ENCODE data around the gene ABCA5.

ABCA5 gene

DNA sequence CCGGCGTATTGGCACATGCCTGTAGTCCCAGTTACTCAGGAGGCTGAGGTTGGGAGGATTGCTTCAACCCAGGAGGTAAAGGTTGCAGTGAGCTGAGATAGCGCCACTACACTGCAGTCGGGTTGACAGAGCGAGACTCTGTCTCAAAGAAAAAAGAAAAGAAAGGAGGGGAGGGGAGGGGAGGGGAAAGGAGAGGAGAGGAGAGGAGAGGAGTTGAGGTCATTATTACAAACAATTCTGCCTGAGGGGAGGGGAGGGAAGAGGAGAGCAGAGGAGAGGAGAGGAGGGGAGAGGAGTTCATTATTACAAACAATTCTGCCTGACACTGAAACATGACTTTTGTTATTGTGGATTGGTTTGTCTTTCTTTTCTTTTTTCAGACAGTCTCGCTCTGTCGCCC, 19.8 kb upstream of the ABCA5 start:
- H3K27ac ChIP-seq (ENCODE audit: low read depth, low read length): no peak overlapping the region
- peaks cover 10% of the 10 kb centered on the region for H3K4me1 ChIP-seq (ENCODE audit: insufficient read depth, low read length)

DNA sequence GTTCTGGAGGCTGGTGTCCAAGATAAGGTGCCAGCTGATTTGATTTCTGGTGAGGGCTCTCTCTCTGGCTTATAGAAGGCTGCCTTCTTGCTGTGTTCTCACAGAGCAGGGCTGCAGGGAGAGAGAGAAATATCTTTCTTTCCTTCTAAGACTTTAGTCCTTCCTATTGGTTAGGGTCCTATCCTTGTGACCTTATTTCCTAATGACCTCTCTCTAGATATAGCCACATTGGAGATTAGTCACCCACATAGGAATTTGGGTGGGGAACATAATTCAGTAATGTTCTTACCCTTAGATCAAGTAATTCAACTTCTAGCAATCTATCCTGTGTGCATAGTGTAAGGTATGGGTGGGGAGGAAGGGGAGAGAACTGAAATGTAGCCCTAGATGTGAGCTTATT, 18.0 kb upstream of the ABCA5 start:
- H3K9ac ChIP-seq (ENCODE audit: low read depth, low read length): no peak overlapping the region
- H3K27me3 ChIP-seq (ENCODE audit: insufficient read depth, low read length): no peaks in the 10 kb centered on the region
- no peak overlapping the region for H3K4me3 ChIP-seq (ENCODE audit: low read length)
- no peaks in the 10 kb centered on the region for H3K9me3 ChIP-seq (ENCODE audit: insufficient read depth, low read depth, low read length)
- no peak overlapping the region for H3K27ac ChIP-seq (ENCODE audit: low read depth, low read length)
- no peaks in the 10 kb centered on the region for H3K36me3 ChIP-seq (ENCODE audit: insufficient read depth, low read length)
- peaks cover 10% of the 10 kb centered on the region for H3K4me1 ChIP-seq (ENCODE audit: insufficient read depth, low read length)

More for the DNA sequence above, 19.8 kb upstream of the ABCA5 start:
- Histone ChIP-seq H3K9me3 (ENCODE audit: insufficient read depth, low read depth, low read length) (no peaks in the 10 kb centered on the region), H3K27me3 (ENCODE audit: insufficient read depth, low read length) (no peaks in the 10 kb centered on the region), H3K9ac (ENCODE audit: low read depth, low read length) (no peak overlapping the region), H3K4me3 (ENCODE audit: low read length) (no peak overlapping the region), H3K36me3 (ENCODE audit: insufficient read depth, low read length) (no peaks in the 10 kb centered on the region)
- 85% methylated on average over 7 of the region's 7 CpGs for WGBS

DNA sequence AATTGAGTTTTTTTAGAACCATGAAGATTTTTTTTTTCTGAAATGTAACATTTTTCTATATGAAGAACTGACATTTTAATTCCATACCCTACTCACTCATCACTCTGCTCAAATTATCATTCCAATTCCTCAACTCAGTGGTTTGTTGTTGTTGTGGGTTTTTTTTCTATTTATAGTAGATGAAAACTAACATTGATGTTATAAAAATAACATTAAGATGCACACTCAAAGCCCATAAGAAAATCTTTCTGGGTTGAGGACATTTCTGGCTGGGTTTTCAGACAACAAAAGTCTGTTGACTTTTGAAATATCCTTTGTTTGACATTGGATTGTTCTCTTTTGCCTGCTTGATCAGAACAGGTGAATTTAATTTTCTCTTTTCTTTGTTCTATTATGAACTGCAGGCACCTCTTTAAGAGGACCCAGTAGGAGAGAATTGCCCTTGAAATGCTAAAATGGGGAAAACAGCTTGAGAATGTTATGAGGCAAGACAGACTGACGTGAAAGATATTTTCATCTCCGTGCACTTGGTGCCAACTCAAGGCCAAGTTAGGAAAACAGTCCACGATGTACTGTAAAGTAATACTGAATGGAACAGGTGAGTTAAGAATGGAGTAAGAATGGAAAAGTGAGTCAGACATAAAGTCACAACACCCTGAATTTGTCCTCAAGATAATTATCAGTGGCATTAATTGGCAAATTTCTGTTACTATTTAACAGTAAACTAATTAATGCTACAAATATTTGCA, 16.1 kb upstream of the ABCA5 start:
- Histone ChIP-seq H3K9me3 (ENCODE audit: insufficient read depth, low read depth, low read length) (no peaks in the 10 kb centered on the region), H3K9ac (ENCODE audit: low read depth, low read length) (no peak overlapping the region), H3K4me1 (ENCODE audit: insufficient read depth, low read length) (peaks cover 10% of the 10 kb centered on the region), H3K36me3 (ENCODE audit: insufficient read depth, low read length) (no peaks in the 10 kb centered on the region), H3K27ac (ENCODE audit: low read depth, low read length) (no peak overlapping the region), H3K4me3 (ENCODE audit: low read length) (no peak overlapping the region), H3K27me3 (ENCODE audit: insufficient read depth, low read length) (no peaks in the 10 kb centered on the region)
- 78% methylated on average over 3 of the region's 3 CpGs for WGBS

DNA sequence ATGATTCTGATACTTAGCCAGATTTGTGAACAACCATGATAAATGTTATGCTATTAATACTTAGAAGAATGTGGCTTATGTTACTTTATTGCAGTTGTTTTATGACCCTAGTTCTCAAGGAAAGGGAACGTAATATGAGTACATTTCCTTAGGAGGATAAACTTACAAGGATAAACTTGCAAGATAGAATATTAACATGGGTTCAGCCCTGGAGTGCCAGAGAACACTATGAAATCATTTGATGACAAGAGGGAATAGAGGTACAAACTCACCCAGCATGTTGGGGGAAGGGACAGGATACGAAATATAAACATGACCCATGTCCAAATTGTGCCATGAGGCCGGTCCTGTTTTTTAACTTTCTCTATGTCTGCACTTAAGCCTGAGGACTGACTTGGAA, 13.0 kb upstream of the ABCA5 start:
- Histone ChIP-seq H3K4me1 (ENCODE audit: insufficient read depth, low read length) (0 out of 2 replicates have a peak, but pooled peaks cover 4% of the 10 kb centered on the region), H3K27ac (ENCODE audit: low read depth, low read length) (no peak overlapping the region)
- 98% methylated on average over 3 of the region's 3 CpGs for WGBS

DNA sequence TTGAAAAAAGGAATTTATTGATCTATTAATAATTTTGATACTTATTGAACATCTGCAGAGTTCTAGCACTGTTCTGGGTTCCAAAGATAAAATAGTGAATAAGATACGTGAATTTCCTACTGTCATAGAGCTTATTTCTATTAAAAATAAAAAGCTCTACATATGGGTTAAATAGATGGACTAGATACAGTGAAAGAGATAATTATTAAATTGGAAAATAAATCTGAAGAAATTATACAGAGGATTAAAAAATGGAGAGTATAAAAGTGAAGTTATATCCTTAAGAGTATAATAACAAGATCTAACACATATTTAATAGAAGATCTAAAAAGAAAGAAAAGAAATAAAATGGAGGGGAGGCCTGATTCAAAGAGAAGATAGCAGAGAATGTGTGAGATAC, 10.1 kb upstream of the ABCA5 start:
- H3K27me3 ChIP-seq (ENCODE audit: insufficient read depth, low read length): no peaks in the 10 kb centered on the region
- no peak overlapping the region for H3K27ac ChIP-seq (ENCODE audit: low read depth, low read length)
- no peaks in the 10 kb centered on the region for H3K36me3 ChIP-seq (ENCODE audit: insufficient read depth, low read length)
- no peaks in the 10 kb centered on the region for H3K4me1 ChIP-seq (ENCODE audit: insufficient read depth, low read length)
- WGBS: no CpG with 5 or more reads among the region's 1 CpG
- no peak overlapping the region for H3K9ac ChIP-seq (ENCODE audit: low read depth, low read length)
- 0 out of 2 replicates have a peak, but pooled peaks cover 3% of the 10 kb centered on the region for H3K9me3 ChIP-seq (ENCODE audit: insufficient read depth, low read depth, low read length)
- H3K4me3 ChIP-seq (ENCODE audit: low read length): no peak overlapping the region

More for the DNA sequence above, 13.0 kb upstream of the ABCA5 start:
- Histone ChIP-seq H3K36me3 (ENCODE audit: insufficient read depth, low read length) (no peaks in the 10 kb centered on the region), H3K9ac (ENCODE audit: low read depth, low read length) (no peak overlapping the region), H3K27me3 (ENCODE audit: insufficient read depth, low read length) (no peaks in the 10 kb centered on the region), H3K4me3 (ENCODE audit: low read length) (no peak overlapping the region), H3K9me3 (ENCODE audit: insufficient read depth, low read depth, low read length) (0 out of 2 replicates have a peak, but pooled peaks cover 3% of the 10 kb centered on the region)

DNA sequence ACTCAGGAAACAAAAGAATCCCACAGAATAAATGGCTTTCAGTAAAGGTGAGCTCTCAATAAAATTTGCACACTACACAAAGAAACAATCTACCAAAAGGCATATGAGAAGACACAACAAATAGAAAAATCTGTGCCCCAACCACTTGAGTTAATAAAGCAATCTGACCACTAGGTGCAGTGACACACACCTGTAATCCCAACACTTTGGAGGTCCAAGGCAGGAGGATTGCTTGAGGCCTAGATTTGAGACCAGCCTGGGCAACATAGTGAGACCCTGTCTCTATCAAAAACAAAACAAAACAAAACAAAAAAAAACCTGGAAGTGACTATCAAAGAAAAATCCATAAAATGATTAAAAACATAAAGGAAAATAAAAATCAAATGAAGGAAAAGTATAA, 9.6 kb upstream of the ABCA5 start:
- H3K27ac ChIP-seq (ENCODE audit: low read depth, low read length): no peak overlapping the region
- H3K9me3 ChIP-seq (ENCODE audit: insufficient read depth, low read depth, low read length): 0 out of 2 replicates have a peak, but pooled peaks cover 3% of the 10 kb centered on the region
- H3K4me3 ChIP-seq (ENCODE audit: low read length): no peak overlapping the region
- no peaks in the 10 kb centered on the region for H3K36me3 ChIP-seq (ENCODE audit: insufficient read depth, low read length)
- no peaks in the 10 kb centered on the region for H3K27me3 ChIP-seq (ENCODE audit: insufficient read depth, low read length)
- H3K9ac ChIP-seq (ENCODE audit: low read depth, low read length): no peak overlapping the region
- H3K4me1 ChIP-seq (ENCODE audit: insufficient read depth, low read length): no peaks in the 10 kb centered on the region

DNA sequence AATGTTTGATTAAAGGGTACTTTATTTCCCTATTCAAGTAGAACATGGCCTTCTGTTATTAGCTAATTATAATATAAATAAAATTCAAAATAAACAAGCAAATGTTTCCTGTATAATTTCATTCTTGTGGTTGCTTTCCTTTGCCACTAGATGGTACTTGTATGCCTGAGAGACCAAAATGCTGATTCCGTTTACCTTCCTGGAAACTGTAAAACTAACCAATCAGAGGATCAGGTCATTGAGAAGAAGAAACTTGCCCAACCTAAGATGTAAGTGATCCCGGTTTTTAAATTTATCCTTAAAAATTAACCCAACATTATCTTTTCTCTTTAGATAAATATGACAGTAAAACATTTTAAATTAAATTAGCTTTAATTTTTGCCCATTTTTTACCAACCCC, 8.1 kb upstream of the ABCA5 start:
- no peaks in the 10 kb centered on the region for H3K4me1 ChIP-seq (ENCODE audit: insufficient read depth, low read length)
- H3K4me3 ChIP-seq (ENCODE audit: low read length): no peak overlapping the region
- WGBS: 39% methylated on average over 2 of the region's 2 CpGs
- no peaks in the 10 kb centered on the region for H3K36me3 ChIP-seq (ENCODE audit: insufficient read depth, low read length)
- H3K9ac ChIP-seq (ENCODE audit: low read depth, low read length): no peak overlapping the region
- no peak overlapping the region for H3K27ac ChIP-seq (ENCODE audit: low read depth, low read length)
- 0 out of 2 replicates have a peak, but pooled peaks cover 3% of the 10 kb centered on the region for H3K9me3 ChIP-seq (ENCODE audit: insufficient read depth, low read depth, low read length)
- no peaks in the 10 kb centered on the region for H3K27me3 ChIP-seq (ENCODE audit: insufficient read depth, low read length)

DNA sequence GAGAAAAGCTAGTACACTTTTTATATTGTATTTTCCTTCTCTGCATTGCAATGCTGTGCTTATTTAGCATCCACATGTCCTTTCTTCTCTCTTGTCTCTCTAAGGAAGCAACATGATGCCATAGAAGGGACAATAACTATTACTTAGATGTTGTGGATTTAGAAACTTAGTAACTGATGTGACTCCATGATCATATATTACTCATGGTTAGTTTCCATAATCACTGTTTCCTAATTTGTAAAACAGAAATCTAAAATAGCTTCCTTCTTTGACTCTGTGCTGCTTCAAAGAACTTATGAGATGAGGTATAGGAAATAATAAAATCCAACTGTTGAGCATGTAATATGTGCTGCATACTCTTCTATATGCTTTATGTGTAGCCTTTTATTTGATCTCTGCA, 6.6 kb upstream of the ABCA5 start:
- no peak overlapping the region for H3K9ac ChIP-seq (ENCODE audit: low read depth, low read length)
- no peaks in the 10 kb centered on the region for H3K4me1 ChIP-seq (ENCODE audit: insufficient read depth, low read length)
- no peaks in the 10 kb centered on the region for H3K27me3 ChIP-seq (ENCODE audit: insufficient read depth, low read length)

DNA sequence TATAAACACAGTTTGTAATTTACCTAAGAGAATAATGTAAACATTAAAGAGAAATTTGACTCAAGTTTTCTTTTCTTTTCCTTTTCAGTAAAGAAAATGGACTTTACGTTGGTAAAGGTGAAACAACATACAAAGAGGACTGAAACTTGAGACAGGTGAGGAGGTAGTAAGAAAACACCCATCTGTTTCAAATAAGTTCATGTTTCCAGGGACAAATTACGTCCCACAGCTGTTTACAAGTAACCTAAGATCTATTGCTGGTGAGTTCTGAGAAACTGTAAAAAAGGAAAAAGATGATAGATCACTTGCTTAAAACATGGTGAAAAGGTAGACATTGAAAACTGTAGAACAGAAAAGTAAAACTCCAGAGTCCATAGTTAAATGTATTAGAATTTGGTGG, 4.8 kb upstream of the ABCA5 start:
- 100% methylated on average over 1 of the region's 2 CpGs for whole genome bisulfite sequencing

More for the DNA sequence above, 6.6 kb upstream of the ABCA5 start:
- H3K9me3 ChIP-seq (ENCODE audit: insufficient read depth, low read depth, low read length): 0 out of 2 replicates have a peak, but pooled peaks cover 3% of the 10 kb centered on the region
- no peak overlapping the region for H3K4me3 ChIP-seq (ENCODE audit: low read length)
- H3K36me3 ChIP-seq (ENCODE audit: insufficient read depth, low read length): no peaks in the 10 kb centered on the region
- no peak overlapping the region for H3K27ac ChIP-seq (ENCODE audit: low read depth, low read length)

DNA sequence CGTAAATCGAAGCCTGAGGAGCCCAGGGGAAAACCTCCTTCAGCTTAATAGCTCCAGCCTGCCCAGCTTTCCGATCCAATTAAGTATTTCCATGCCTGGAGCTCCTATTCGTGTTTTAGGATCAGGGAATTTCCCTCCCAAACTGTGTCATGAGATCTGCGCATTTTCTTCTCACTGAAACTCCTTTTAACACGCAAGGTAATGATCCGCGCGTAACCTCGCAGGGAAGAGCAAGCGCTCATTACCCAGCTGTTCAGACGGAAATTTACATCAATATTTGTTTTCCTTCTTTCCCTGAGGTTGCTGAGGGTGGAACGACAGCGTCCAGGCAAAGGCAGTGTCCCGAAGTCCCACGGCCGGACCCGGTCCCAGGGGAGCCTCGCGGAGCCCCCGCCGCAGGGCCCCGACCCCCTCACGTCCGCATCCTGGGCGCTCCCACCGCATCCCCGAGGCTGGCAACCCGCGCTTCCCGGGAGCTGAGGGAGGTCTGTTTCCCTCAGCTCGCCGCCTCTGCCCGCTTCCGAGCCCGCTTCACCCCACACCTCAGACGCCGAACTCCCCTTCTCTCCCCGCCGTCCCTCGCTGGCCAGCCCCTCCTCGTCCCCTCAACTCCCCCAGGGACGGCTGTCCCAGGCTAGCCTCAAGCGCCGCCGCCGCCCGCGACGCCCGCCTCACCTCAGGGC, 415 bp downstream of the ABCA5 start:
- H3K9ac ChIP-seq (ENCODE audit: low read depth, low read length): no peak overlapping the region
- H3K4me3 ChIP-seq (ENCODE audit: low read length): peak overlapping the region; percentile 77
- H3K27me3 ChIP-seq (ENCODE audit: insufficient read depth, low read length): peaks cover 27% of the 10 kb centered on the region
- H3K36me3 ChIP-seq (ENCODE audit: insufficient read depth, low read length): no peaks in the 10 kb centered on the region
- H3K9me3 ChIP-seq (ENCODE audit: insufficient read depth, low read depth, low read length): peaks cover 3% of the 10 kb centered on the region; the same call in 1 of the 2 replicates
- WGBS: 2% methylated on average over 51 of the region's 51 CpGs
- H3K4me1 ChIP-seq (ENCODE audit: insufficient read depth, low read length): peaks cover 26% of the 10 kb centered on the region
- no peak overlapping the region for H3K27ac ChIP-seq (ENCODE audit: low read depth, low read length)

More for the DNA sequence above, 4.8 kb upstream of the ABCA5 start:
- peaks cover 6% of the 10 kb centered on the region; the same call in 1 of the 2 replicates for H3K9me3 ChIP-seq (ENCODE audit: insufficient read depth, low read depth, low read length)
- no peak overlapping the region for H3K9ac ChIP-seq (ENCODE audit: low read depth, low read length)
- no peaks in the 10 kb centered on the region for H3K27me3 ChIP-seq (ENCODE audit: insufficient read depth, low read length)
- H3K4me1 ChIP-seq (ENCODE audit: insufficient read depth, low read length): no peaks in the 10 kb centered on the region
- no peak overlapping the region for H3K4me3 ChIP-seq (ENCODE audit: low read length)
- H3K27ac ChIP-seq (ENCODE audit: low read depth, low read length): no peak overlapping the region
- H3K36me3 ChIP-seq (ENCODE audit: insufficient read depth, low read length): no peaks in the 10 kb centered on the region

DNA sequence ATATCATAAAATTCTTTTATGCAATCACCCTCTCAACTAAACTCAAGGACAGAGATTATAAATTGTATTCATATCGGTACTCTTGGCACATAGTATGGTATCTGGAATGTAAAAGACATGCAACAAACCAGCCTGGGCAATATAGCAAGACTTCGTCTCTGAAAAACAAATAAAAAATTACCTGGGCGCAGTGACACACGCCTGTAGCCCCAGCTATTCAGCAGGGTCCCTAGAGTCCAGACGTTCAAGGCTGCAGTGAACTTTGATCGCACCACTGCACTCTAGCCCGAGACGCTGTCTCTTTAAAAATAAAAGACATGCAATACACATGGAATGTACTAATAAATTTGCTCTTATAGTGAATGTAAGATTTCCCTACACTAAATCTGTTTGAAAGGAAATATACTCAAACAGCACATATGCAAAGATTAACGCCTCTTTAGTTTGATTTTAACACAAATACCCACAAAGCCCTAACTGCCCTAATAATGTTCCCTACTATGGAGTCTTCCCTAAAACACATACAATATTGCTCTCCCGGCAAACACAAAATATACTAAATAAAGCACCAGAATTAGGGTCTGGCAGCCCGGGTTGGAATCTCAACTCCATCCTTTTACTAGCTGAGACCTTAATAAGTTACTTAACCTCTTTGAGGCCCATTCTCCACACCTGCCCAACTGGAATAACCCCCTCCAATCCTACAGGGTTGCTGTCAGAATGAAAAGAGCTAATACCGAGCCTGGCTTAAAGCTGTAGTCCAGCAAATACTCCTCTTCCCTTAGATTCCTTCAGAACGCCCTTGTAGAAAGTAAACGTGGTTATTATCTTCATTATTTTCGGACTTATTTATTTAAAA, 1.2 kb downstream of the ABCA5 start:
- Histone ChIP-seq H3K9ac (ENCODE audit: low read depth, low read length) (no peak overlapping the region), H3K36me3 (ENCODE audit: insufficient read depth, low read length) (no peaks in the 10 kb centered on the region), H3K4me3 (ENCODE audit: low read length) (peak overlapping the region; percentile 77), H3K9me3 (ENCODE audit: insufficient read depth, low read depth, low read length) (peaks cover 3% of the 10 kb centered on the region; the same call in 1 of the 2 replicates), H3K27ac (ENCODE audit: low read depth, low read length) (no peak overlapping the region), H3K27me3 (ENCODE audit: insufficient read depth, low read length) (peaks cover 27% of the 10 kb centered on the region), H3K4me1 (ENCODE audit: insufficient read depth, low read length) (peaks cover 34% of the 10 kb centered on the region)
- WGBS: 74% methylated on average over 12 of the region's 15 CpGs
